SJSA1 (cell line): ENCODE data around the gene ZNF521. TPM values are rescaled to one million over a fixed set of nuclear protein-coding genes. Genes with fewer than 3 reads are reported as not detected.

Experiments used
- DNase-seq, 2 experiments: peaks; one replicate each; pipeline ENCODE4 v3.0.0-alpha.2; 2015 to 2020; ENCODE audit warnings: low spot score in 2 of 2, low read depth in 1 of 2
- H3K27ac ChIP-seq: fragments of 250-450 bp; sonication (Bioruptor Pico); 2 replicates; pipeline ENCODE4 v1.5.1; 2020; ENCODE audit warnings: mild to moderate bottlenecking, moderate library complexity
- H3K27me3 ChIP-seq: fragments of 250-450 bp; sonication (Bioruptor Pico); replicated peaks from 2 replicates; pipeline ENCODE4 v1.5.1; 2020; ENCODE audit warnings: mild to moderate bottlenecking, moderate library complexity
- H3K36me3 ChIP-seq: fragments of 250-450 bp; sonication (Bioruptor Pico); 2 replicates; pipeline ENCODE4 v1.5.1; 2020; ENCODE audit warnings: mild to moderate bottlenecking
- H3K4me1 ChIP-seq: fragments of 250-450 bp; sonication (Bioruptor Pico); replicated peaks from 2 replicates; pipeline ENCODE4 v1.6.1; 2021; ENCODE audit warnings: mild to moderate bottlenecking
- H3K4me3 ChIP-seq: fragments of 250-450 bp; sonication (Bioruptor Pico); 2 replicates; pipeline ENCODE4 v1.5.1; 2020; ENCODE audit warnings: mild to moderate bottlenecking
- H3K9me3 ChIP-seq: fragments of 250-450 bp; sonication (Bioruptor Pico); replicated peaks from 2 replicates; pipeline ENCODE4 v1.5.1; 2020; ENCODE audit warnings: mild to moderate bottlenecking
- total RNA-seq: library from RNA; depleted of rRNA; stranded (reverse); fragments of >200 nt; shearing (Covaris generic); gene quantifications from 2 replicates; pipeline ENCODE4 v1.2.3, GENCODE V29; 2014

ZNF521 gene
- total RNA-seq, 1 experiment from 2014 or later, result 0.34 TPM

- DNase-seq, result no peak
- Histone ChIP-seq H3K36me3 (no peaks in the 10 kb centered on the region), H3K4me1 (no peaks in the 10 kb centered on the region), H3K27ac (no peak overlapping the region), H3K27me3 (no peaks in the 10 kb centered on the region), H3K4me3 (no peak overlapping the region), H3K9me3 (no peaks in the 10 kb centered on the region)
Observed at GRCh38 chr18:25075783-25076182, 276.2 kb downstream of the ZNF521 start.

DNA sequence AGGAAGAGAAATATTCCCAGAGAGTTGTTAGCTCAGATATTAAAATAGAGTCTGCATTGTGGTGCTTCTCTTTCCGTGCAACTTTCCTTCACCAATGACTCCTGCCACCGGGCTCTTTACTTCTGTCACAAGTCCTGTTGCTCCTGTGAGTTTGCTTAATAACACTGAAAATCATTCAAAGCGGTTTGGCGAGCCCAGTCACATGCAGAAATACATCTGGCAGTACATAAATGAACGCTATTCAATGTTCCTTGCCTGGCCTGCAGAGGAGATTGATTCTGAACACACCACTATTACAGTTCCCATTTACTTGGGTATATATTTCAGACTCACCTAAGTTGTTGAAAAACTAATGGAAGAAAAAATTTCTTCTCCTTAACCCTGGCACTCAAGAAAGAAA lies 276.6 kb downstream of the ZNF521 start:
- Histone ChIP-seq H3K27ac (no peak overlapping the region), H3K4me1 (no peaks in the 10 kb centered on the region), H3K4me3 (no peak overlapping the region), H3K36me3 (no peaks in the 10 kb centered on the region), H3K9me3 (no peaks in the 10 kb centered on the region), H3K27me3 (no peaks in the 10 kb centered on the region)
- no peak for DNase-seq

- Histone ChIP-seq H3K27ac (no peak overlapping the region), H3K9me3 (no peaks in the 10 kb centered on the region), H3K4me1 (no peaks in the 10 kb centered on the region), H3K36me3 (no peaks in the 10 kb centered on the region), H3K4me3 (no peak overlapping the region), H3K27me3 (no peaks in the 10 kb centered on the region)
- no peak for DNase-seq
Observed at GRCh38 chr18:25074925-25075324, 277.0 kb downstream of the ZNF521 start.

DNA sequence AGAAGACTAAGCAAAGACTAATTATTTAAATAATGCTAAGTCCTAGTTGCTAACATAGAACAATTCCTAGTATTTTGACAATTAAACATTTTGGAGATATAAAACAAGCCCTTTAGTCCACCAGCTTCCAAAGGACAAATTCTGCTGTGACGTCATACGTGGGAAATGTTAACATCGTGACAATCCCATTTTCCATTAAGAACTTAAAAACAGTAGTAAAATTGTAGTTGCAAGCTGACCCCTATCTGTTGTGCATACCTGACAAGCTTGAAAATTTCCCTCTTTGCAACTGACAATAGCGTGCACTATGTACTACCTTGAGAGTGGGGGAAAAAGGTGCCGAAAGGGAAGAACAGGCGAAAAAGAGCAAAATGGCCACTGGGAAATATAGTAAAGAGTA lies 279.8 kb downstream of the ZNF521 start:
- no peaks in the 10 kb centered on the region for H3K36me3 ChIP-seq
- no peaks in the 10 kb centered on the region for H3K9me3 ChIP-seq
- H3K4me1 ChIP-seq, result no peaks in the 10 kb centered on the region
- no peak for DNase-seq
- H3K4me3 ChIP-seq, result no peak overlapping the region
- no peak overlapping the region for H3K27ac ChIP-seq
- no peaks in the 10 kb centered on the region for H3K27me3 ChIP-seq

DNA sequence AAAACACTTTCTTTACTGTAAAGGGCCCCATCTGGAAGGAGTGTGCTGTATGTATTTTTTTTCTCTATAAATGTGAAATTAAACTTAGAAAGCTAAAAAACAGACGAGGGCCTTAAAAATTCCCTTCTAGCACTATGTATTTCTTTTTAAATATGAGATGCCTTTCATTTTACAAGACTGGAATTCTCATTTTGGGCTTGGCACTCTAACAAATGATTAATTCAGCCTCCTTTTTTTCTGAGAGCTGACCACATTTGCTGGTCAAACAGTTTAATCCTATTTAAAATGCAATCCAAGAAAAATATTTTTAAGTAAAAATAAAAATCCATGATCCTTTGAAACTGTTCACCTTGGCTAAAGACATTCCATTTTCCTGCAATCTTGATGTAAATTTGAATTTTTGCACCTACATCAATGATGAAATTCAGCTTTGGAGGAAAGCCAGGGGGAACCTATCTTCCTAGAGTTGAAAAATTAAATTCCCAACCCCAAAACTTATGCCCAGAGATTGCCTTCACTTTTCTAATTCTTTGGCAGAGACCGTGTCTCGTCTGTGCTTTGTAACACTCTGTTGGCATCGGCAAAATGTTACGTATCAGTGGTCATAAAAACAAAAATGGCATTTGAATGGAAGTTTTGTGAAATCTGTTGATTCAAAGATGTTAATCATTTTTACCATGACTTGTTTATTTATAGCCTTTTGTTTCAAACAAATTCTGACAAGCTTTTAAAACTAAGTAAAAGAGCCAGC lies 284.5 kb downstream of the ZNF521 start:
- no peaks in the 10 kb centered on the region for H3K4me1 ChIP-seq
- H3K9me3 ChIP-seq, result no peaks in the 10 kb centered on the region
- no peaks in the 10 kb centered on the region for H3K27me3 ChIP-seq
- DNase-seq, result no peak
- no peak overlapping the region for H3K27ac ChIP-seq
- H3K4me3 ChIP-seq, result no peak overlapping the region
- H3K36me3 ChIP-seq, result no peaks in the 10 kb centered on the region

DNA sequence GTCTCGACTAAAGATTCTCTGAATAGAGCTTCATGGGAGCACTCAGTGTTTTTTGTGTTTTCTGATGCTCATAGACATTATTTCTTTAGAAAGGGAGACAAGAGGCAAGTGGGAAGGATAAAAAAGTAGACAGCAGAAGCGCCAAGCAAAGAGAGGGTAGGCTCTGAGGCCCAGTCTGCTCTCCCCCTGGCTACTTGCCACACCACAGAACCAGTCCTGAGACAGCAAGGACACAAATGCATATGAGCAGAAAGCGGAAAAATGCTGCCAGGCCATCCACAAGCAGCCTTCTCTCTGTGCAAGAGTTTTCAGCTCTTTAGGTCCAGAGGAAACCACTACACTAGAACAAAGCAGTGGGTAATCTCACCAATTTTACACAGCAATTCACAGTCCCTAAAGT lies 285.4 kb downstream of the ZNF521 start:
- no peak for DNase-seq

DNA sequence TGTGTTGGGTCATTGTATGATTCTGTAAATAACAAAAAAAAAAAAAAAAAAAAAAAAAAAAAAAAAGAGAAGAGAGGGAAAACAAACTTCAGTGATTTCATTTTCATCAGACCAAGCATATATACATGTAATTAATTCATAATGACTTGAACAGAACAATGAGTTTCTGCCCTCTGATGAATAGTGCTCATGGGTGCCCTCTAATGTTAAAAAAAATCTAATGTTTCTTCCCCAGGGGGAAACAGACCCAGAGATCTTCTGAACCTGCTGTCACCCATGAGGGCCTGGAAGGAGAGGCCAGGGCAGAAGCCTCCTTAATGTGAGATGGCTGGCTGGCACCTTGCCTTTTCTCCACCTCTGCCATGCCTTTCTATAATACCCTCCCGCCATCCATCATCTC lies 289.2 kb downstream of the ZNF521 start:
- no peaks in the 10 kb centered on the region for H3K36me3 ChIP-seq
- H3K27me3 ChIP-seq, result no peaks in the 10 kb centered on the region
- H3K4me1 ChIP-seq, result no peaks in the 10 kb centered on the region
- H3K27ac ChIP-seq, result no peak overlapping the region
- H3K9me3 ChIP-seq, result no peaks in the 10 kb centered on the region
- no peak for DNase-seq
- no peak overlapping the region for H3K4me3 ChIP-seq

More for the DNA sequence above, 285.4 kb downstream of the ZNF521 start:
- Histone ChIP-seq H3K36me3 (no peaks in the 10 kb centered on the region), H3K27me3 (no peaks in the 10 kb centered on the region), H3K4me3 (no peak overlapping the region), H3K4me1 (no peaks in the 10 kb centered on the region), H3K9me3 (no peaks in the 10 kb centered on the region), H3K27ac (no peak overlapping the region)

GRCh38 chr18:25061395-25061794 lies 290.6 kb downstream of the ZNF521 start:
- DNase-seq, result no peak
- no peaks in the 10 kb centered on the region for H3K9me3 ChIP-seq
- H3K36me3 ChIP-seq, result no peaks in the 10 kb centered on the region
- no peak overlapping the region for H3K27ac ChIP-seq
- no peak overlapping the region for H3K4me3 ChIP-seq
- H3K27me3 ChIP-seq, result no peaks in the 10 kb centered on the region
- no peaks in the 10 kb centered on the region for H3K4me1 ChIP-seq

DNA sequence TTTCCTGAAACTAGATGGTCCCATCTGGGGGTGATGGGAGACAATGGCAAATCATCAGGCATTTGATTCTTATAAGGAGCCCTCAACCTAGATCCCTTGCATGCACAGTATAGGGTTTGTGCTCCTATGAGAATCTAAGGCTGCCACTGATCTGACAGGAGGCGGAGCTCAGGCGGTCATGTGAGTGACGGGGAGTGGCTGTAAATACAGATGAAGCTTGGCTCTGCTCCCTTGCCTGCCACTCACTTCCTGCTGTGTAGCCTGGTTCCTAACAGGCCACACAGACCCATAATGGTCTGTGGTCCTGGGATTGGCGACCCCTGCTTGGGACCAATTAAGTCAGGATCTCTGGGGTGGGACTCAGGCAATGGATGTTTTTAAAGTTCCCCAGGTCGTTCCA lies 293.4 kb downstream of the ZNF521 start:
- H3K27ac ChIP-seq, result no peak overlapping the region
- no peaks in the 10 kb centered on the region for H3K4me1 ChIP-seq
- H3K4me3 ChIP-seq, result no peak overlapping the region
- H3K9me3 ChIP-seq, result no peaks in the 10 kb centered on the region
- no peak for DNase-seq
- no peaks in the 10 kb centered on the region for H3K36me3 ChIP-seq
- H3K27me3 ChIP-seq, result no peaks in the 10 kb centered on the region

GRCh38 chr18:25057491-25058050 lies 294.4 kb downstream of the ZNF521 start:
- Histone ChIP-seq H3K4me3 (no peak overlapping the region), H3K27ac (no peak overlapping the region), H3K4me1 (no peaks in the 10 kb centered on the region), H3K27me3 (no peaks in the 10 kb centered on the region), H3K9me3 (no peaks in the 10 kb centered on the region), H3K36me3 (no peaks in the 10 kb centered on the region)
- DNase-seq, result no peak

GRCh38 chr18:25056429-25056828 lies 295.5 kb downstream of the ZNF521 start:
- no peaks in the 10 kb centered on the region for H3K36me3 ChIP-seq
- DNase-seq, result no peak
- H3K27ac ChIP-seq, result no peak overlapping the region
- H3K27me3 ChIP-seq, result no peaks in the 10 kb centered on the region
- no peaks in the 10 kb centered on the region for H3K9me3 ChIP-seq
- no peaks in the 10 kb centered on the region for H3K4me1 ChIP-seq
- no peak overlapping the region for H3K4me3 ChIP-seq

GRCh38 chr18:25055076-25055475 lies 296.9 kb downstream of the ZNF521 start:
- Histone ChIP-seq H3K27me3 (no peaks in the 10 kb centered on the region), H3K4me3 (no peak overlapping the region), H3K27ac (no peak overlapping the region), H3K9me3 (no peaks in the 10 kb centered on the region), H3K36me3 (no peaks in the 10 kb centered on the region), H3K4me1 (no peaks in the 10 kb centered on the region)
- DNase-seq, result no peak

GRCh38 chr18:25053466-25053865 lies 298.5 kb downstream of the ZNF521 start:
- no peaks in the 10 kb centered on the region for H3K36me3 ChIP-seq
- H3K27ac ChIP-seq, result no peak overlapping the region
- no peaks in the 10 kb centered on the region for H3K9me3 ChIP-seq
- H3K4me1 ChIP-seq, result no peaks in the 10 kb centered on the region
- DNase-seq, result no peak
- no peaks in the 10 kb centered on the region for H3K27me3 ChIP-seq
- no peak overlapping the region for H3K4me3 ChIP-seq

- DNase-seq, result no peak
- H3K4me3 ChIP-seq, result no peak overlapping the region
- H3K27me3 ChIP-seq, result no peaks in the 10 kb centered on the region
- H3K9me3 ChIP-seq, result no peaks in the 10 kb centered on the region
- no peaks in the 10 kb centered on the region for H3K36me3 ChIP-seq
- no peak overlapping the region for H3K27ac ChIP-seq
- no peaks in the 10 kb centered on the region for H3K4me1 ChIP-seq
Observed at GRCh38 chr18:25052511-25052921, 299.4 kb downstream of the ZNF521 start.

DNA sequence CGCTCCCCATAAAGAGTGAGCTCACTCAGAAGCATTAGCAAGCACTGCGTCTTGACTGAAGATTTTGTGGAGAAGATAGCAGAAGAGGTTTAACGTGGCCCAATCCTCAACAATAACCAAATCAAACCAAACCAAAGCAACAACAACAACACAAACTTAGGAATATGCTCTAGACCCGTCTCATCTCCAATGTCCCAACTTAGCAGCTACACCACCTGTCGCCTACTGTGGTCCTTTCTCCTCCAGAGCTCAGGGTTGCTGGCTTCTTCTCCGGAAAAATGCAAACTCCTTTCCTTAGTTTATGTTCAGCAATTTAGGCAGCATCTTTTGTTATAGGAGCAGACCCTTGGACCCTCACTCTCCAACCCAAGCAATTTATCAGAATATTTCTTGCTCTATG lies 301.4 kb downstream of the ZNF521 start:
- no peak overlapping the region for H3K4me3 ChIP-seq
- no peak for DNase-seq
- H3K36me3 ChIP-seq, result no peaks in the 10 kb centered on the region
- H3K27ac ChIP-seq, result no peak overlapping the region
- H3K9me3 ChIP-seq, result no peaks in the 10 kb centered on the region
- no peaks in the 10 kb centered on the region for H3K27me3 ChIP-seq
- no peaks in the 10 kb centered on the region for H3K4me1 ChIP-seq
